RWPE2 (cell line): ENCODE measurements around the gene GPR183.
A peak's percentile ranks its signal among the peaks of the same experiment; 100 is the strongest.

Experiments used
- ATAC-seq: fragments of 200-7000 bp; cut with Tn5 transposase; 3 replicates; pipeline ENCODE4 v1.9.1; 2021; ENCODE audit warnings: low read depth
- DNase-seq: peaks from one replicate; pipeline ENCODE4 v3.0.0-alpha.2; 2020; ENCODE audit warnings: low spot score
- H3K27ac ChIP-seq: fragments of 450-650 bp; 2 replicates; pipeline ENCODE4 v1.5.1; 2017; ENCODE audit warnings: mild to moderate bottlenecking; ENCODE audit not compliant: poor library complexity, severe bottlenecking
- H3K27me3 ChIP-seq: fragments of 250-450 bp; sonication (Bioruptor Pico); 2 replicates; pipeline ENCODE4 v1.5.1; 2021; ENCODE audit warnings: mild to moderate bottlenecking, moderate library complexity; ENCODE audit not compliant: insufficient read depth, poor library complexity, severe bottlenecking
- H3K36me3 ChIP-seq: fragments of 250-450 bp; sonication (Bioruptor Pico); 2 replicates; pipeline ENCODE4 v1.5.1; 2020; ENCODE audit warnings: low read depth, mild to moderate bottlenecking, moderate library complexity
- H3K4me1 ChIP-seq: fragments of 250-450 bp; sonication (Bioruptor Pico); 2 replicates; pipeline ENCODE4 v1.5.1; 2021; ENCODE audit warnings: mild to moderate bottlenecking, moderate library complexity; ENCODE audit not compliant: insufficient read depth, poor library complexity, severe bottlenecking
- H3K4me3 ChIP-seq: fragments of 250-450 bp; sonication (Bioruptor Pico); 2 replicates; pipeline ENCODE4 v1.5.1; 2021; ENCODE audit warnings: mild to moderate bottlenecking, moderate library complexity; ENCODE audit not compliant: severe bottlenecking
- H3K9me3 ChIP-seq: fragments of 250-450 bp; sonication (Bioruptor Pico); 2 replicates; pipeline ENCODE4 v1.5.1; 2021; ENCODE audit warnings: mild to moderate bottlenecking, moderate library complexity; ENCODE audit not compliant: severe bottlenecking
- CTCF ChIP-seq: fragments of 450-650 bp; IDR thresholded peaks from one replicate; pipeline ENCODE4 v1.5.1; 2017; ENCODE audit warnings: mild to moderate bottlenecking, moderate library complexity; ENCODE audit not compliant: poor library complexity, severe bottlenecking

GPR183 gene

DNA sequence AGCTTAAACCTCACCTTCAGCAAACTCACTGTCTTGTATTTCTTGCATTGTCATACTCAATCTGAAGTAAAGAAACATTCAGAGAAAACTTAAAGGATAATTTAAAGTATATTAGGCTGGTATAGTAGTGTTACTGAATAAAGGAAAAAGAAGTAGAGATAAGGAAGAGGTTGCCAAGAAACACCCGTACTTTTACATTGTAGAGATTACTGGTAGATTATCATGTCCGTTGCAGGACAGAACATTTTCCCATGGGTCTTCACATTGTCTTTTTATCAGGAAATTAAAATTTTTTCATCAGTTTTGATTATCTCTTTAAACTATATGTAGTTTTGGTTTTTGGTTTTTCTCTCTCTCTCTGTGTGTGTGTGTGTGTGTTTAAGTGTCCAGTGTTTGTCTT is 19.9 kb upstream of the GPR183 start:
- no peak for ATAC-seq
- DNase-seq, result no peak
- peaks cover 6% of the 10 kb centered on the region; the same call in 1 of the 2 replicates for H3K36me3 ChIP-seq
- no peak for TF ChIP-seq CTCF
- no peaks in the 10 kb centered on the region for H3K9me3 ChIP-seq
- no peak overlapping the region for H3K4me3 ChIP-seq
- no peaks in the 10 kb centered on the region for H3K27me3 ChIP-seq
- no peak overlapping the region for H3K27ac ChIP-seq
- peaks cover 5% of the 10 kb centered on the region for H3K4me1 ChIP-seq

GRCh38 chr13:99326012-99326411 is 18.8 kb upstream of the GPR183 start:
- no peak for TF ChIP-seq CTCF
- peaks cover 6% of the 10 kb centered on the region; the same call in 1 of the 2 replicates for H3K36me3 ChIP-seq
- H3K27ac ChIP-seq, result no peak overlapping the region
- no peaks in the 10 kb centered on the region for H3K27me3 ChIP-seq
- H3K4me3 ChIP-seq, result no peak overlapping the region
- peaks cover 16% of the 10 kb centered on the region for H3K4me1 ChIP-seq
- H3K9me3 ChIP-seq, result no peaks in the 10 kb centered on the region
- ATAC-seq, result no peak
- no peak for DNase-seq

- DNase-seq (no peak), ATAC-seq (no peak)
- Histone ChIP-seq H3K4me3 (no peak overlapping the region), H3K9me3 (no peaks in the 10 kb centered on the region), H3K4me1 (peaks cover 27% of the 10 kb centered on the region), H3K27ac (no peak overlapping the region), H3K36me3 (no peaks in the 10 kb centered on the region; the same call in 1 of the 2 replicates), H3K27me3 (no peaks in the 10 kb centered on the region)
- no peak for TF ChIP-seq CTCF
Observed at GRCh38 chr13:99323488-99323887, 16.3 kb upstream of the GPR183 start.

DNA sequence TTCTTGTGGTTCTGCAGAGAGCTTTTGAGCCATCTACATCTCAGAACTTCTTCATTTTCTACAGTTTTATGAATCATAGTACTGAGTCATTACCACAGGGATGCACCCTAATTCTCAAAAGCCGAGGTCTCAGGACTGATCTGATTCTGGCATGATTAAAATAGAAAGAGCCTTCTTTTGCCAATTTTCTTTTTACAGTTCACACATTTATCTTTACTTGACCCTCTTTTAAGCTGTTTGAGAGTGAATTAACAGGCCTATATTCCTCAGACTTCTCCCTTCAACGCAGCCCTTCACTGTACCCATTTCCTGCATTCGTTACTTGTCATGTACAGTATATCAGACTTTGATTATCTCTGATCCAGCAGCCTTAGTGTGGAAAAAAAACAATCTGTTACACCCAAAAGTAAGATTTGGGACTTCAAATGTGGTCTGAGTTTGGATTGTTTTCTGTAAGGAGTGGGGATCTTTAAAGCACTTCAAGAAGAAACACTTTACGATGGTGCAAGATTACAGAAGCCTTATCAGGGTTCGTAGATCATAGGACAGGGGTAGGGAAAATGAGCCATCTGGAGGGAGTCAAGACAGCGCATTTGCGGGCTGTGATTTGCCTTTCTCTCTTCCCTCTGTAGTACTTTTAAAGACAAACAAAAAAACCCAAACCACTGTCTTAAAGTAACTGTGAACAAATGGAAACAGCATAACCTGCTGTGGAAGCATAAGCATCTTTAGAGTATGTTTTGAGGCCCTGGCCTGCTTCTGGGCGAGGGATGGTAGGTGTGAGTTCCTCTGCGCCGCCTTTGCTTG is 15.3 kb upstream of the GPR183 start:
- Histone ChIP-seq H3K36me3 (no peaks in the 10 kb centered on the region), H3K27me3 (no peaks in the 10 kb centered on the region), H3K27ac (no peak overlapping the region), H3K9me3 (no peaks in the 10 kb centered on the region), H3K4me1 (peaks cover 27% of the 10 kb centered on the region), H3K4me3 (no peak overlapping the region)
- TF ChIP-seq CTCF, result no peak
- ATAC-seq (peak; percentile 94), DNase-seq (no peak)

DNA sequence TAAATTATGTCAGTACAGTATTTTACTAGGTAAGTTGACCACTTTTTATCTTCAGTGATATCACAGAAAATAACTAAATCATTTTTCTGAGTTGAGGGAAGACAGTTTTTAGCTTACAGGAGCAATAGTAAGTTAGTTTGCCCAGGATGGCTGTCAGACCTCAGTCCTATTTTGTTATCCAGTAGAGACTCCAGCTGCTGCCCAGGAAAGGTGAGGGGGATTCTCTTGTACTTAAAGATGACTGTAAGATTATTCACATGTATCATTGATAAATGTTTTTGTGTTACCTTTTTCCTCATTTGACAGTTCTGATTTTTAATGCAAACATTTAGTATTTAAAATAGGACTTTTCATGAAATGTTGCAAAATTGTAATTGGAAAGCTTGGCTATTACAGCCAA is 14.5 kb upstream of the GPR183 start:
- Histone ChIP-seq H3K27me3 (no peaks in the 10 kb centered on the region), H3K9me3 (no peaks in the 10 kb centered on the region), H3K4me1 (peaks cover 27% of the 10 kb centered on the region), H3K4me3 (no peak overlapping the region), H3K36me3 (no peaks in the 10 kb centered on the region), H3K27ac (no peak overlapping the region)
- TF ChIP-seq CTCF, result no peak
- DNase-seq, result no peak
- no peak for ATAC-seq
